IMR-90 (cell line): ENCODE results near the gene IYD. TPM values are rescaled to one million over a fixed set of nuclear protein-coding genes. Genes with fewer than 3 reads are reported as not detected.

Experiments used
- ATAC-seq: fragments of 200-7000 bp; cut with Tn5 transposase; 2 replicates; pipeline ENCODE4 v1.9.1; 2020; ENCODE audit warnings: low read depth, mild to moderate bottlenecking, moderate library complexity
- BruUV-seq: library from RNA; stranded (reverse); fragments of 400-500 nt; replicated peaks from 2 replicates; lab custom pipeline; 2021; lab: Mats Ljungman, UMichigan
- CTCF ChIA-PET: fragments of 300-600 bp; formaldehyde crosslinking; extraction: SDS; loops from one replicate; lab custom pipeline; 2021; ENCODE audit warnings: antibody characterized with exemption; lab: Yijun Ruan, JAX
- POLR2A ChIA-PET: fragments of 300-600 bp; sonication (Branson Sonifier 250); formaldehyde crosslinking; loops from one replicate; lab custom pipeline; 2022; ENCODE audit warnings: antibody characterized with exemption; ENCODE audit not compliant: unreplicated experiment; lab: Charles Lee
- DNase-seq: peaks from one replicate; pipeline ENCODE4 v3.0.0; 2013
- H2AFZ ChIP-seq: replicated peaks from 2 replicates; pipeline ENCODE3; 2013; ENCODE audit warnings: low read length, mild to moderate bottlenecking; ENCODE audit not compliant: poor library complexity
- H2AK5ac ChIP-seq: 2 replicates; pipeline ENCODE4 v1.6.1; 2013; ENCODE audit warnings: low read depth, low read length, inconsistent platforms
- H2AK9ac ChIP-seq: replicated peaks from 2 replicates; pipeline ENCODE3; 2013; ENCODE audit warnings: mild to moderate bottlenecking, low read depth, low read length, moderate library complexity; ENCODE audit not compliant: poor library complexity
- H2BK120ac ChIP-seq: 2 replicates; pipeline ENCODE4 v1.6.1; 2013; ENCODE audit warnings: low read depth, low read length, inconsistent platforms
- H2BK15ac ChIP-seq: 3 replicates; pipeline ENCODE4 v1.6.1; 2013; ENCODE audit warnings: low read depth, low read length, inconsistent platforms
- H2BK20ac ChIP-seq: 2 replicates; pipeline ENCODE4 v1.6.1; 2013; ENCODE audit warnings: low read depth, mild to moderate bottlenecking, inconsistent platforms, low read length, moderate library complexity
- H2BK5ac ChIP-seq: 2 replicates; pipeline ENCODE4 v1.6.1; 2013; ENCODE audit warnings: mild to moderate bottlenecking, low read depth, low read length, inconsistent platforms; ENCODE audit not compliant: poor library complexity, severe bottlenecking
- H3K14ac ChIP-seq: replicated peaks from 2 replicates; pipeline ENCODE4 v1.6.1; 2013; ENCODE audit warnings: low read depth, low read length, inconsistent platforms
- H3K18ac ChIP-seq: 2 replicates; pipeline ENCODE4 v1.6.1; 2013; ENCODE audit warnings: low read depth, low read length, control low read depth
- H3K23ac ChIP-seq: 2 replicates; pipeline ENCODE4 v1.6.1; 2013; ENCODE audit warnings: low read depth, low read length, inconsistent platforms
- H3K27ac ChIP-seq: 2 replicates; pipeline ENCODE4 v1.5.1; 2013; ENCODE audit warnings: mild to moderate bottlenecking, control low read depth, low read length; ENCODE audit not compliant: insufficient read depth
- H3K27me3 ChIP-seq: 2 replicates; pipeline ENCODE4 v1.6.1; 2013; ENCODE audit warnings: low read length; ENCODE audit not compliant: control insufficient read depth, insufficient read depth
- H3K36me3 ChIP-seq: 2 replicates; pipeline ENCODE4 v1.6.1; 2013; ENCODE audit warnings: low read length, mixed read lengths; ENCODE audit not compliant: control insufficient read depth, insufficient read depth
- H3K4ac ChIP-seq: 2 replicates; pipeline ENCODE4 v1.6.1; 2013; ENCODE audit warnings: low read depth, low read length, inconsistent platforms
- H3K4me1 ChIP-seq: 2 replicates; pipeline ENCODE4 v1.6.1; 2013; ENCODE audit warnings: low read length, mixed read lengths; ENCODE audit not compliant: control insufficient read depth, insufficient read depth
- H3K4me2 ChIP-seq: 2 replicates; pipeline ENCODE4 v1.6.1; 2013; ENCODE audit warnings: low read depth, mild to moderate bottlenecking, control low read depth, low read length, moderate library complexity
- H3K4me3 ChIP-seq: 2 replicates; pipeline ENCODE4 v1.5.1; 2013; ENCODE audit warnings: low read depth, mild to moderate bottlenecking, control low read depth, low read length, moderate library complexity; ENCODE audit not compliant: insufficient read depth
- H3K56ac ChIP-seq: 2 replicates; pipeline ENCODE4 v1.6.1; 2013; ENCODE audit warnings: low read length, inconsistent platforms; ENCODE audit not compliant: insufficient read depth; ENCODE audit errors: extremely low read depth
- H3K79me1 ChIP-seq, 2 experiments: 2 replicates each; pipeline ENCODE4 v1.6.1; 2013; ENCODE audit warnings: low read length in 2 of 2, inconsistent platforms in 1 of 2, low read depth in 1 of 2
- H3K9ac ChIP-seq: 2 replicates; pipeline ENCODE4 v1.6.1; 2013; ENCODE audit warnings: low read depth, low read length, control low read depth
- H3K9me1 ChIP-seq: 2 replicates; pipeline ENCODE4 v1.6.1; 2013; ENCODE audit warnings: low read length, inconsistent platforms; ENCODE audit not compliant: insufficient read depth
- H3K9me3 ChIP-seq: 2 replicates; pipeline ENCODE4 v1.6.1; 2013; ENCODE audit warnings: low read length; ENCODE audit not compliant: control insufficient read depth, insufficient read depth
- H4K20me1 ChIP-seq: 2 replicates; pipeline ENCODE4 v1.6.1; 2013; ENCODE audit warnings: low read length, inconsistent platforms; ENCODE audit not compliant: insufficient read depth
- H4K5ac ChIP-seq: 2 replicates; pipeline ENCODE4 v1.6.1; 2013; ENCODE audit warnings: mild to moderate bottlenecking, low read depth, low read length, control low read depth
- H4K8ac ChIP-seq, 2 experiments: 2 replicates each; pipeline ENCODE4 v1.6.1; 2013; ENCODE audit warnings: low read depth in 2 of 2, low read length in 2 of 2, control low read depth in 1 of 2, inconsistent platforms in 1 of 2
- H4K91ac ChIP-seq: 2 replicates; pipeline ENCODE4 v1.6.1; 2013; ENCODE audit warnings: low read depth, low read length, inconsistent platforms; ENCODE audit not compliant: insufficient read depth
- BHLHE40 ChIP-seq: fragments of 150-350 bp; IDR thresholded peaks from 2 replicates; pipeline ENCODE4 v1.6.1; 2016; ENCODE audit warnings: mild to moderate bottlenecking, low read depth, low read length
- CEBPB ChIP-seq: IDR thresholded peaks from 2 replicates; pipeline ENCODE4 v1.6.1; 2012; ENCODE audit warnings: low read depth, low read length, improper control_type of control experiment
- CHD1 ChIP-seq: IDR thresholded peaks from 2 replicates; pipeline ENCODE4 v1.6.1; 2012; ENCODE audit warnings: low read depth, low read length, improper control_type of control experiment
- FOS ChIP-seq: fragments of 150-350 bp; IDR thresholded peaks from 2 replicates; pipeline ENCODE4 v1.6.1; 2016; ENCODE audit warnings: low read depth, low read length
- MAFK ChIP-seq: IDR thresholded peaks from 2 replicates; pipeline ENCODE4 v1.6.1; 2012; ENCODE audit warnings: low read depth, low read length, improper control_type of control experiment
- MAZ ChIP-seq: IDR thresholded peaks from 2 replicates; pipeline ENCODE4 v1.6.1; 2012; ENCODE audit warnings: low read depth, mild to moderate bottlenecking, low read length, improper control_type of control experiment, moderate library complexity, borderline replicate concordance
- MXI1 ChIP-seq: IDR thresholded peaks from 2 replicates; pipeline ENCODE4 v1.6.1; 2012; ENCODE audit warnings: low read depth, mild to moderate bottlenecking, low read length, moderate library complexity, borderline replicate concordance
- NFE2L2 ChIP-seq: fragments of 150-350 bp; IDR thresholded peaks from 2 replicates; pipeline ENCODE4 v1.6.1; 2016; ENCODE audit warnings: low read depth, mild to moderate bottlenecking, low read length
- POLR2A ChIP-seq: IDR thresholded peaks from 2 replicates; pipeline ENCODE4 v1.6.1; 2012; ENCODE audit warnings: mild to moderate bottlenecking, low read depth, low read length
- RAD21 ChIP-seq: IDR thresholded peaks from 2 replicates; pipeline ENCODE4 v1.6.1; 2012; ENCODE audit warnings: low read length, improper control_type of control experiment
- RCOR1 ChIP-seq: IDR thresholded peaks from 2 replicates; pipeline ENCODE4 v1.6.1; 2012; ENCODE audit warnings: mild to moderate bottlenecking, low read length, improper control_type of control experiment; ENCODE audit not compliant: insufficient replicate concordance
- RFX5 ChIP-seq: IDR thresholded peaks from 2 replicates; pipeline ENCODE4 v1.8.0; 2012; ENCODE audit warnings: low read depth, mild to moderate bottlenecking, low read length, moderate library complexity
- SMC3 ChIP-seq: fragments of 150-350 bp; IDR thresholded peaks from 2 replicates; pipeline ENCODE4 v1.6.1; 2016; ENCODE audit warnings: low read depth, mild to moderate bottlenecking, antibody characterized with exemption, low read length, moderate library complexity
- WGBS, 2 experiments: methylation state at CpG; one replicate each; pipeline versions ENCODE4 v1.1.5 to v1.1.7; 2013; ENCODE audit warnings: missing lambda C conversion rate in 2 of 2; ENCODE audit not compliant: insufficient read length in 1 of 2; ENCODE audit errors: extremely low coverage in 2 of 2; 5-methylcytosine and 5-hydroxymethylcytosine counted together
- dilution Hi-C: fragments of 300-500 bp; cut with HindIII; formaldehyde crosslinking; loops from one replicate; pipeline ENCODE4 v1.14.3; 2018; ENCODE audit warnings: low sequenced_read_pairs; ENCODE audit not compliant: unreplicated experiment
- in situ Hi-C: fragments of 300-500 bp; cut with MboI; formaldehyde crosslinking; loops from 3 replicates; pipeline ENCODE4 v1.14.3; 2019; ENCODE audit warnings: low sequenced_read_pairs, inconsistent platforms, mixed read lengths
- intact Hi-C: fragments of 100-400 bp; cut with micrococcal nuclease; formaldehyde crosslinking; loops from 2 replicates; pipeline ENCODE4 v1.10.0; 2022
- polyA plus RNA-seq, 3 experiments: library from polyadenylated mRNA; depleted of rRNA; stranded (reverse); fragments of >200 nt; gene quantifications; 2 replicates each; pipeline ENCODE4 v1.2.3, GENCODE V29; 2012; ENCODE audit warnings: low replicate concordance in 1 of 3
- total RNA-seq: library from RNA; depleted of rRNA; stranded (reverse); fragments of >200 nt; gene quantifications from 2 replicates; pipeline ENCODE4 v1.2.3, GENCODE V29; 2012
- TF ChIP-seq, protein P1 (sequence below): fragments of 150-350 bp; IDR thresholded peaks from 2 replicates; pipeline ENCODE4 v1.6.1; 2016; ENCODE audit warnings: low read depth, mild to moderate bottlenecking, low read length, moderate library complexity, borderline replicate concordance
- TF ChIP-seq, protein P2 (sequence below): fragments of 150-350 bp; IDR thresholded peaks from 2 replicates; pipeline ENCODE4 v1.6.1; 2017; ENCODE audit warnings: mild to moderate bottlenecking, antibody characterized with exemption, low read length, low read depth
- TF ChIP-seq, protein P3 (sequence below): conservative IDR thresholded peaks from 2 replicates; pipeline ENCODE4 v1.5.1; 2012; ENCODE audit warnings: mild to moderate bottlenecking, low read depth, low read length, improper control_type of control experiment

IYD gene
- total and polyA plus RNA-seq, 2 of the 4 experiments (the other 2 are of a cell fraction) = not detected

DNA sequence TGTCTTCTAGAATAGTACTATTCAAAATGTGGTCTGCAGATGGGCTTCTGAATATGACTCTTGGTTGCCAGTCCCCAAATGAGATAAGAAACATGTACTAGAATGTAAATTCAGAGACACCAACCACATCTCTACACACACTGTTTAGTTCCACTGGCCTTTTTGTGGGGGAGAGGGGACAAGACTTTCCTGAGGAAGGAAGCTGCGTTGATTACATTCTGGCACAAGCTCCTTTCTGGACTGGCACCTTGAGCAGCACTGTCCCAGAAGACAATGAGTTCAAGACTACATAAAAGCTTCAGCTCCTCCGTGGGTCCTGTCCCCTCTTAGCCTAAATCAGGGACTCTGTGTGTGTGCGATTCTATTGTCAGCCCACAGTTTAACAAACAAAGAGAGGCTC is 6.9 kb upstream of the IYD start:
- no TSS peak for BruUV-seq
- H4K91ac ChIP-seq = no peak overlapping the region
- POLR2A ChIA-PET = no interaction called here

More for the DNA sequence above, 6.9 kb upstream of the IYD start:
- H3K4ac ChIP-seq = no peak overlapping the region
- intact Hi-C loops = no loop called here
- H3K9me1 ChIP-seq = no peaks in the 10 kb centered on the region
- H3K4me3 ChIP-seq = no peak overlapping the region
- no peak overlapping the region for H2AK9ac ChIP-seq
- no peak overlapping the region for H4K5ac ChIP-seq
- dilution Hi-C loops = no loop called here
- H3K9me3 ChIP-seq = no peaks in the 10 kb centered on the region
- no peak overlapping the region for H3K14ac ChIP-seq
- H3K23ac ChIP-seq = no peak overlapping the region
- WGBS, 2 experiments = no CpG with 5 or more reads among the region's 3 CpGs
- no peaks in the 10 kb centered on the region for H3K79me1 ChIP-seq
- H4K8ac ChIP-seq = no peak overlapping the region
- no peaks in the 10 kb centered on the region for H4K20me1 ChIP-seq
- H2BK15ac ChIP-seq = no peak overlapping the region
- H3K27me3 ChIP-seq = no peaks in the 10 kb centered on the region; the same call in none of the 2 replicates
- no peak overlapping the region for H3K56ac ChIP-seq
- TF ChIP-seq, protein P1, sequence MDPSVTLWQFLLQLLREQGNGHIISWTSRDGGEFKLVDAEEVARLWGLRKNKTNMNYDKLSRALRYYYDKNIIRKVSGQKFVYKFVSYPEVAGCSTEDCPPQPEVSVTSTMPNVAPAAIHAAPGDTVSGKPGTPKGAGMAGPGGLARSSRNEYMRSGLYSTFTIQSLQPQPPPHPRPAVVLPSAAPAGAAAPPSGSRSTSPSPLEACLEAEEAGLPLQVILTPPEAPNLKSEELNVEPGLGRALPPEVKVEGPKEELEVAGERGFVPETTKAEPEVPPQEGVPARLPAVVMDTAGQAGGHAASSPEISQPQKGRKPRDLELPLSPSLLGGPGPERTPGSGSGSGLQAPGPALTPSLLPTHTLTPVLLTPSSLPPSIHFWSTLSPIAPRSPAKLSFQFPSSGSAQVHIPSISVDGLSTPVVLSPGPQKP = no peak
- TF ChIP-seq CHD1 (no peak), BHLHE40 (no peak), MAZ (no peak), RFX5 (no peak), FOS (no peak), MAFK (no peak), CEBPB (no peak), POLR2A (no peak), NFE2L2 (no peak), SMC3 (no peak), RCOR1 (no peak), MXI1 (no peak), RAD21 (no peak)
- TF ChIP-seq, protein P2, sequence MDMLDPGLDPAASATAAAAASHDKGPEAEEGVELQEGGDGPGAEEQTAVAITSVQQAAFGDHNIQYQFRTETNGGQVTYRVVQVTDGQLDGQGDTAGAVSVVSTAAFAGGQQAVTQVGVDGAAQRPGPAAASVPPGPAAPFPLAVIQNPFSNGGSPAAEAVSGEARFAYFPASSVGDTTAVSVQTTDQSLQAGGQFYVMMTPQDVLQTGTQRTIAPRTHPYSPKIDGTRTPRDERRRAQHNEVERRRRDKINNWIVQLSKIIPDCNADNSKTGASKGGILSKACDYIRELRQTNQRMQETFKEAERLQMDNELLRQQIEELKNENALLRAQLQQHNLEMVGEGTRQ = no peak
- TF ChIP-seq, protein P3, sequence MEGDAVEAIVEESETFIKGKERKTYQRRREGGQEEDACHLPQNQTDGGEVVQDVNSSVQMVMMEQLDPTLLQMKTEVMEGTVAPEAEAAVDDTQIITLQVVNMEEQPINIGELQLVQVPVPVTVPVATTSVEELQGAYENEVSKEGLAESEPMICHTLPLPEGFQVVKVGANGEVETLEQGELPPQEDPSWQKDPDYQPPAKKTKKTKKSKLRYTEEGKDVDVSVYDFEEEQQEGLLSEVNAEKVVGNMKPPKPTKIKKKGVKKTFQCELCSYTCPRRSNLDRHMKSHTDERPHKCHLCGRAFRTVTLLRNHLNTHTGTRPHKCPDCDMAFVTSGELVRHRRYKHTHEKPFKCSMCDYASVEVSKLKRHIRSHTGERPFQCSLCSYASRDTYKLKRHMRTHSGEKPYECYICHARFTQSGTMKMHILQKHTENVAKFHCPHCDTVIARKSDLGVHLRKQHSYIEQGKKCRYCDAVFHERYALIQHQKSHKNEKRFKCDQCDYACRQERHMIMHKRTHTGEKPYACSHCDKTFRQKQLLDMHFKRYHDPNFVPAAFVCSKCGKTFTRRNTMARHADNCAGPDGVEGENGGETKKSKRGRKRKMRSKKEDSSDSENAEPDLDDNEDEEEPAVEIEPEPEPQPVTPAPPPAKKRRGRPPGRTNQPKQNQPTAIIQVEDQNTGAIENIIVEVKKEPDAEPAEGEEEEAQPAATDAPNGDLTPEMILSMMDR = no peak
- no peak overlapping the region for H2BK20ac ChIP-seq
- H3K4me1 ChIP-seq = no peaks in the 10 kb centered on the region
- no peak overlapping the region for H3K18ac ChIP-seq
- H2BK120ac ChIP-seq = no peak overlapping the region
- CTCF ChIA-PET = interaction anchor here (0.7 kb wide), 1 partner anchor 57 kb away, joined by 3 read pairs; no protein-coding TSS in a partner anchor
- DNase-seq (no peak), ATAC-seq (no peak)
- H3K27ac ChIP-seq = no peak overlapping the region
- in situ Hi-C loops = no loop called here
- H2AK5ac ChIP-seq = no peak overlapping the region
- H3K4me2 ChIP-seq = no peak overlapping the region
- H2AFZ ChIP-seq = no peak overlapping the region
- no peak overlapping the region for H2BK5ac ChIP-seq
- H3K36me3 ChIP-seq = no peaks in the 10 kb centered on the region
- H3K9ac ChIP-seq = no peak overlapping the region
